ENCODE measurements around the gene BORCS6. TPM values are rescaled to one million over a fixed set of nuclear protein-coding genes. Genes with fewer than 3 reads are reported as not detected.

Gene BORCS6
- total and polyA plus RNA-seq, 9 of the 15 experiments (the other 6 are each of a cell fraction or from before 2014, with no cell fraction given) = 0.01 to 7.4 (median 2.3) TPM

- TF ChIP-seq ZBTB40 (IDR thresholded peaks at IDR 0.05) = peak; percentile 46; the same call in 1 of the 2 replicates
- TF ChIP-seq ZBTB40 (CRISPR knock-in tag; IDR thresholded peaks at IDR 0.05) = peak; percentile 42; the same call in 1 of the 2 replicates
- no peak for TF ChIP-seq DMBX1 (CRISPR knock-in tag; IDR thresholded peaks at IDR 0.05; ENCODE audit: borderline replicate concordance)
- TF ChIP-seq ID3 (CRISPR knock-in tag; IDR thresholded peaks at IDR 0.05) = no peak
- TF ChIP-seq ID3 (tag; IDR thresholded peaks at IDR 0.05) = peak; percentile 47; the same call in 1 of the 2 replicates
- TF ChIP-seq CREB1 (IDR thresholded peaks at IDR 0.05) = no peak
- no peak for TF ChIP-seq CREB1 (CRISPR knock-in tag; IDR thresholded peaks at IDR 0.05)
- TF ChIP-seq CLOCK (CRISPR knock-in tag; IDR thresholded peaks at IDR 0.05; ENCODE audit: borderline replicate concordance) = no peak
- peak; percentile 19 for TF ChIP-seq POLR3A (IDR thresholded peaks at IDR 0.05; ENCODE audit: borderline replicate concordance, extremely low read depth, insufficient read depth, insufficient read length)
- TF ChIP-seq CEBPB (tag; IDR thresholded peaks at IDR 0.05) = peak; percentile 92
- no peak for TF ChIP-seq ZNF589 (CRISPR knock-in tag; IDR thresholded peaks at IDR 0.05; ENCODE audit: low read depth)
Observed at GRCh38 chr17:8212312-8213180, 22.6 kb upstream of the BORCS6 start (continued).
